BLaER1 (cell line): ENCODE results near the gene GOSR1.
A peak's percentile ranks its signal among the peaks of the same experiment; 100 is the strongest.
"Not testable (repeated sequence)": the region's sequence is repeated elsewhere in the genome, so short reads cannot be mapped to it uniquely, and the experiment has no call there.

Experiments
- H3K27ac ChIP-seq: shearing (Covaris generic); formaldehyde crosslinking; 2 replicates; pipeline ENCODE4 v1.8.1; 2022
- H3K27me3 ChIP-seq: shearing (Covaris generic); formaldehyde crosslinking; 2 replicates; pipeline ENCODE4 v1.8.1; 2022
- H3K36me3 ChIP-seq: shearing (Covaris generic); formaldehyde crosslinking; 2 replicates; pipeline ENCODE4 v1.8.1; 2022
- H3K4me1 ChIP-seq: shearing (Covaris generic); formaldehyde crosslinking; 2 replicates; pipeline ENCODE4 v1.8.1; 2022
- H3K4me2 ChIP-seq: shearing (Covaris generic); formaldehyde crosslinking; 2 replicates; pipeline ENCODE4 v1.8.1; 2022
- H3K4me3 ChIP-seq: shearing (Covaris generic); formaldehyde crosslinking; 2 replicates; pipeline ENCODE4 v1.8.1; 2022
- H3K9ac ChIP-seq: shearing (Covaris generic); formaldehyde crosslinking; 2 replicates; pipeline ENCODE4 v1.8.1; 2022
- H3K9me3 ChIP-seq: shearing (Covaris generic); formaldehyde crosslinking; 2 replicates; pipeline ENCODE4 v1.8.1; 2022
- H4K20me1 ChIP-seq: shearing (Covaris generic); formaldehyde crosslinking; 2 replicates; pipeline ENCODE4 v1.8.1; 2022
- Cebpa-rat ChIP-seq: shearing (Covaris generic); IDR thresholded peaks from 2 replicates; pipeline ENCODE4 v1.8.1; 2022

The GOSR1 gene

GRCh38 chr17:30552994-30553566 lies 75.9 kb downstream of the GOSR1 start:
- Histone ChIP-seq H3K9ac (no peak overlapping the region), H3K4me2 (no peak overlapping the region), H3K36me3 (no peaks in the 10 kb centered on the region), H3K4me3 (no peak overlapping the region), H3K27me3 (no peaks in the 10 kb centered on the region), H4K20me1 (no peaks in the 10 kb centered on the region), H3K27ac (no peak overlapping the region), H3K4me1 (peaks cover 38% of the 10 kb centered on the region), H3K9me3 (no peaks in the 10 kb centered on the region)
- TF ChIP-seq Cebpa-rat = no peak

GRCh38 chr17:30553823-30554440 lies 76.7 kb downstream of the GOSR1 start:
- H4K20me1 ChIP-seq, H3K4me2 ChIP-seq, H3K9ac ChIP-seq, H3K36me3 ChIP-seq, H3K9me3 ChIP-seq, H3K4me3 ChIP-seq, H3K27ac ChIP-seq, H3K27me3 ChIP-seq: not testable (repeated sequence)
- peaks cover 46% of the 10 kb centered on the region for H3K4me1 ChIP-seq

GRCh38 chr17:30554839-30555751 lies 77.9 kb downstream of the GOSR1 start:
- Histone ChIP-seq H3K4me1 (peaks cover 43% of the 10 kb centered on the region), H3K9ac (no peak overlapping the region), H3K27me3 (no peaks in the 10 kb centered on the region), H3K9me3 (no peaks in the 10 kb centered on the region), H3K4me3 (no peak overlapping the region), H3K36me3 (no peaks in the 10 kb centered on the region), H3K27ac (no peak overlapping the region), H4K20me1 (no peaks in the 10 kb centered on the region), H3K4me2 (no peak overlapping the region)
- TF ChIP-seq Cebpa-rat = no peak

- H3K4me1 ChIP-seq = peaks cover 34% of the 10 kb centered on the region
- no peaks in the 10 kb centered on the region for H3K27me3 ChIP-seq
- H3K9me3 ChIP-seq = no peaks in the 10 kb centered on the region
- H3K27ac ChIP-seq = no peak overlapping the region
- no peak overlapping the region for H3K9ac ChIP-seq
- no peaks in the 10 kb centered on the region for H3K36me3 ChIP-seq
- no peak overlapping the region for H3K4me3 ChIP-seq
- no peak for TF ChIP-seq Cebpa-rat
- no peaks in the 10 kb centered on the region for H4K20me1 ChIP-seq
- H3K4me2 ChIP-seq = no peak overlapping the region
Observed at GRCh38 chr17:30555942-30556341, 78.7 kb downstream of the GOSR1 start.

GRCh38 chr17:30556374-30557332 lies 79.4 kb downstream of the GOSR1 start:
- Histone ChIP-seq H3K36me3 (no peaks in the 10 kb centered on the region), H3K27me3 (no peaks in the 10 kb centered on the region), H3K9me3 (no peaks in the 10 kb centered on the region), H3K4me3 (no peak overlapping the region), H4K20me1 (no peaks in the 10 kb centered on the region), H3K4me2 (no peak overlapping the region), H3K4me1 (peaks cover 27% of the 10 kb centered on the region), H3K27ac (no peak overlapping the region), H3K9ac (no peak overlapping the region)
- TF ChIP-seq Cebpa-rat = no peak

GRCh38 chr17:30557916-30558685 lies 80.9 kb downstream of the GOSR1 start:
- H3K4me1 ChIP-seq = peaks cover 19% of the 10 kb centered on the region
- no peaks in the 10 kb centered on the region for H3K36me3 ChIP-seq
- no peak overlapping the region for H3K4me3 ChIP-seq
- H4K20me1 ChIP-seq = no peaks in the 10 kb centered on the region
- peak overlapping the region; percentile 60 for H3K4me2 ChIP-seq
- no peak overlapping the region for H3K9ac ChIP-seq
- H3K27me3 ChIP-seq = no peaks in the 10 kb centered on the region
- TF ChIP-seq Cebpa-rat = no peak
- H3K27ac ChIP-seq = no peak overlapping the region
- H3K9me3 ChIP-seq = peaks cover 2% of the 10 kb centered on the region; the same call in 1 of the 2 replicates

GRCh38 chr17:30558686-30559545 lies 81.7 kb downstream of the GOSR1 start:
- H4K20me1 ChIP-seq = no peaks in the 10 kb centered on the region
- H3K27ac ChIP-seq = no peak overlapping the region
- no peak for TF ChIP-seq Cebpa-rat
- peaks cover 19% of the 10 kb centered on the region for H3K4me1 ChIP-seq
- H3K36me3 ChIP-seq = no peaks in the 10 kb centered on the region
- H3K9ac ChIP-seq = no peak overlapping the region
- H3K27me3 ChIP-seq = no peaks in the 10 kb centered on the region
- peaks cover 5% of the 10 kb centered on the region; the same call in 1 of the 2 replicates for H3K9me3 ChIP-seq
- H3K4me3 ChIP-seq = no peak overlapping the region
- H3K4me2 ChIP-seq = peak overlapping the region; percentile 60; the same call in 1 of the 2 replicates

GRCh38 chr17:30559656-30560055 lies 82.4 kb downstream of the GOSR1 start:
- TF ChIP-seq Cebpa-rat = no peak
- Histone ChIP-seq H3K4me1 (peaks cover 24% of the 10 kb centered on the region), H3K9ac (no peak overlapping the region), H3K4me2 (no peak overlapping the region), H3K4me3 (no peak overlapping the region), H3K27ac (no peak overlapping the region), H3K36me3 (no peaks in the 10 kb centered on the region), H3K27me3 (no peaks in the 10 kb centered on the region), H3K9me3 (peaks cover 5% of the 10 kb centered on the region; the same call in 1 of the 2 replicates), H4K20me1 (no peaks in the 10 kb centered on the region)

GRCh38 chr17:30560117-30561026 lies 83.2 kb downstream of the GOSR1 start:
- peaks cover 26% of the 10 kb centered on the region for H3K4me1 ChIP-seq
- not testable (repeated sequence) for H3K27me3 ChIP-seq, H3K9me3 ChIP-seq, H3K27ac ChIP-seq, H3K4me3 ChIP-seq, H3K9ac ChIP-seq, H3K36me3 ChIP-seq, H3K4me2 ChIP-seq, H4K20me1 ChIP-seq

GRCh38 chr17:30561766-30562165 lies 84.6 kb downstream of the GOSR1 start:
- H3K27ac ChIP-seq, H3K36me3 ChIP-seq, H3K27me3 ChIP-seq, H3K4me3 ChIP-seq, H3K4me2 ChIP-seq, H3K9ac ChIP-seq, H3K9me3 ChIP-seq, H4K20me1 ChIP-seq: not testable (repeated sequence)
- peaks cover 35% of the 10 kb centered on the region for H3K4me1 ChIP-seq
